DOHH2 (cell line): ENCODE measurements around the gene HDAC3.

Experiments used
- H3F3A ChIP-seq: fragments of 200-600 bp; sonication (generic), shearing (Covaris generic); 2 replicates; pipeline ENCODE4 v1.6.0; 2016; ENCODE audit warnings: antibody characterized with exemption, mild to moderate bottlenecking; ENCODE audit not compliant: control insufficient read depth, insufficient read depth
- H3K27ac ChIP-seq: fragments of 200-600 bp; sonication (generic); 2 replicates; pipeline ENCODE4 v1.5.1; 2014; ENCODE audit warnings: low read depth, mild to moderate bottlenecking, low read length, moderate library complexity
- H3K27me3 ChIP-seq: fragments of 200-600 bp; sonication (generic); 2 replicates; pipeline ENCODE4 v1.6.1; 2014; ENCODE audit warnings: mild to moderate bottlenecking, low read length, mixed read lengths; ENCODE audit not compliant: control insufficient read depth
- H3K36me3 ChIP-seq: fragments of 200-600 bp; sonication (generic); 2 replicates; pipeline ENCODE4 v1.6.1; 2014; ENCODE audit warnings: mild to moderate bottlenecking, low read length, moderate library complexity, mixed read lengths; ENCODE audit not compliant: control insufficient read depth
- H3K4me1 ChIP-seq: fragments of 200-600 bp; sonication (generic); 2 replicates; pipeline ENCODE4 v1.6.1; 2014; ENCODE audit warnings: mild to moderate bottlenecking, low read length, mixed read lengths; ENCODE audit not compliant: control insufficient read depth
- H3K4me2 ChIP-seq: fragments of 200-600 bp; sonication (generic); 2 replicates; pipeline ENCODE4 v1.6.0; 2014; ENCODE audit warnings: mild to moderate bottlenecking, low read length, moderate library complexity
- H3K4me3 ChIP-seq: fragments of 200-600 bp; sonication (generic); 2 replicates; pipeline ENCODE4 v1.5.1; 2014; ENCODE audit warnings: mild to moderate bottlenecking, low read length, mixed read lengths
- H3K79me2 ChIP-seq: fragments of 200-600 bp; sonication (generic); 2 replicates; pipeline ENCODE4 v1.6.1; 2014; ENCODE audit warnings: mild to moderate bottlenecking, low read length, mixed read lengths; ENCODE audit not compliant: control insufficient read depth
- H3K9me2 ChIP-seq: fragments of 200-600 bp; sonication (generic); replicated peaks from 2 replicates; pipeline ENCODE4 v1.6.1; 2014; ENCODE audit warnings: mild to moderate bottlenecking, low read length, mixed read lengths; ENCODE audit not compliant: control insufficient read depth
- H3K9me3 ChIP-seq: fragments of 200-600 bp; sonication (generic); 2 replicates; pipeline ENCODE4 v1.6.1; 2014; ENCODE audit warnings: antibody characterized with exemption, low read length, mixed read lengths; ENCODE audit not compliant: control insufficient read depth, insufficient read depth
- H4K20me1 ChIP-seq: fragments of 200-600 bp; sonication (generic); 2 replicates; pipeline ENCODE4 v1.6.0; 2014; ENCODE audit warnings: low read depth, mild to moderate bottlenecking, antibody characterized with exemption, low read length, moderate library complexity; ENCODE audit not compliant: control insufficient read depth, insufficient read depth
- CTCF ChIP-seq: fragments of 200-600 bp; sonication (generic); IDR thresholded peaks from one replicate; pipeline ENCODE4 v1.5.1; 2014; ENCODE audit warnings: antibody characterized with exemption, mild to moderate bottlenecking, low read depth, low read length; ENCODE audit not compliant: poor library complexity, severe bottlenecking
- EZH2phosphoT487 ChIP-seq: fragments of 200-600 bp; sonication (generic); IDR thresholded peaks from 2 replicates; pipeline ENCODE4 v1.6.1; 2017; ENCODE audit warnings: borderline replicate concordance, mild to moderate bottlenecking, antibody characterized with exemption, low read length, moderate library complexity, mixed read lengths

Gene HDAC3

DNA sequence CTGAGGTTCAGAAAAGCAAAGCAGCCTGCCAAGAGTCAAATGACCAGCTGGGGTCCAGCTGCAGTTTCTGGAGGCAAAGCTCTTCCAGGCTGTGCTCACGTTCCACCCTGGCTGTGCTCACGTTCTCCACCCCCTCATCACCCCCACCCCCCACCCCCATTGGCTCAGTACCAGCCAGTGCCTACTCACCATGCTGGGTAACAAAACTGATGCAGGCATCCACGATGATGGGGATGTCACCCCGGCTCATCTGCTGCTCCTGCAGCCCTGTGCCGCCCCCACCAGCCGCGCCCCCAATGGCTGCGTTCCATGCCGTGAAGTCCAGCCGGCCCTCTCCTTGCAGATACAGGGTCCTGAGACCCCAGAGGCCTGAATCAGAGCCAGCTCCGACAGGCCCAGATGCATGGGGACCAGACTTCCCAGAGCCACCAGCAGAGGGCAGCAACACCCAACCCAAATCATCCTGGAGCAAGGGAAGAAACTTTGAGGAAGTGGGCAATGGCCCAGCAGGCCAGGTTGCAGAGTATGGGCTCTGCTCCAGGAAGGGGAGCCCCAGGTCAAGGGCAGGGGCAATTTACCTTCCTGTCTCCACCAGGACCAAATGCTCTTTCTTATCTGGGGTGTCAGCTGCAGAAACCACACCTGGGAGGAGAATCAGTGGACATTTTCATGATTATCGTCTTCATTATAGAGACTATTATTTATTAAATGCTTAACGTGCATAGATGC is 28.2 kb upstream of the HDAC3 start:
- Histone ChIP-seq H3K79me2 (no peaks in the 10 kb centered on the region), H3K4me1 (peaks cover 5% of the 10 kb centered on the region), H3F3A (no peaks in the 10 kb centered on the region; the same call in 1 of the 2 replicates), H3K27ac (no peak overlapping the region), H3K4me3 (no peak overlapping the region), H3K9me2 (no peaks in the 10 kb centered on the region), H3K27me3 (no peaks in the 10 kb centered on the region; the same call in 1 of the 2 replicates), H3K4me2 (no peak overlapping the region), H4K20me1 (no peaks in the 10 kb centered on the region), H3K9me3 (no peaks in the 10 kb centered on the region), H3K36me3 (no peaks in the 10 kb centered on the region)
- TF ChIP-seq EZH2phosphoT487 (no peak), CTCF (peak; percentile 97)

DNA sequence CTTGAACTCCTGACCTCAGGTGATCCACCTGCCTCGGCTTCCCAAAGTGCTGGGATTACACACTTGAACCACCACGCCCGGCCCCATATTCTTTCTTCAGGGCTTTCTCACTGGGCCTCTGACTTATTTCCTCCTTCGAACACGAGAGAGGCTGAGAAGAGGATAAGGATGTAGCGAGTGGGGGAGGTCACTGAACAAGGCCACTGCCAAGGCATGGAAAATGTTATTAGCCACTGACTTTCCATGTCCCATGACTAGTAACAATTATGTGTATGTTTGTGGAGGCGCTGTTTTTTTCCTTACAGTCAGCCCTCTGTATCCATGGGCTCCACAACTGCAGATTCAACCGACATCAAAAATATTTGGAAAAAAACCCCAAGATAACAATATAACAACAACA is 26.9 kb upstream of the HDAC3 start:
- no peaks in the 10 kb centered on the region for H4K20me1 ChIP-seq
- H3K9me2 ChIP-seq, result no peaks in the 10 kb centered on the region
- H3K36me3 ChIP-seq, result no peaks in the 10 kb centered on the region
- H3K4me1 ChIP-seq, result peaks cover 5% of the 10 kb centered on the region
- no peaks in the 10 kb centered on the region; the same call in 1 of the 2 replicates for H3F3A ChIP-seq
- no peak overlapping the region for H3K4me2 ChIP-seq
- no peak for TF ChIP-seq EZH2phosphoT487
- TF ChIP-seq CTCF, result no peak
- H3K79me2 ChIP-seq, result no peaks in the 10 kb centered on the region
- no peaks in the 10 kb centered on the region for H3K9me3 ChIP-seq
- H3K4me3 ChIP-seq, result no peak overlapping the region
- H3K27me3 ChIP-seq, result peaks cover 5% of the 10 kb centered on the region; the same call in 1 of the 2 replicates
- H3K27ac ChIP-seq, result no peak overlapping the region

- H3K4me2 ChIP-seq, result no peak overlapping the region
- no peak overlapping the region for H3K4me3 ChIP-seq
- no peak overlapping the region for H3K27ac ChIP-seq
- peaks cover 17% of the 10 kb centered on the region for H3K27me3 ChIP-seq
- no peaks in the 10 kb centered on the region for H3K9me3 ChIP-seq
- no peak for TF ChIP-seq CTCF
- TF ChIP-seq EZH2phosphoT487, result no peak
- H3K79me2 ChIP-seq, result no peaks in the 10 kb centered on the region
- no peaks in the 10 kb centered on the region for H3K9me2 ChIP-seq
- peaks cover 5% of the 10 kb centered on the region for H3K4me1 ChIP-seq
- H3K36me3 ChIP-seq, result no peaks in the 10 kb centered on the region
- H4K20me1 ChIP-seq, result no peaks in the 10 kb centered on the region
- no peaks in the 10 kb centered on the region; the same call in 1 of the 2 replicates for H3F3A ChIP-seq
These were observed 25.4 kb upstream of the HDAC3 start for GRCh38 chr5:141662028-141662427.
